T-helper 9 cell (primary cell): ENCODE measurements around the gene FXYD6.
A peak's percentile ranks its signal among the peaks of the same experiment; 100 is the strongest.

Source experiments
- DNase-seq: peaks from one replicate; pipeline ENCODE4 v3.0.0-alpha.2; 2020

Gene FXYD6

GRCh38 chr11:117884994-117885393 is 8.5 kb upstream of the FXYD6 start:
- DNase-seq = no peak

- no peak for DNase-seq
Measured at GRCh38 chr11:117883063-117883462, 6.6 kb upstream of the FXYD6 start.

- no peak for DNase-seq
Measured at GRCh38 chr11:117882311-117882905, 6.0 kb upstream of the FXYD6 start.

GRCh38 chr11:117881217-117881616 is 4.8 kb upstream of the FXYD6 start:
- DNase-seq = no peak

- no peak for DNase-seq
Measured at GRCh38 chr11:117879516-117880480, 3.3 kb upstream of the FXYD6 start.

GRCh38 chr11:117878939-117879475 is 2.5 kb upstream of the FXYD6 start:
- no peak for DNase-seq

GRCh38 chr11:117878314-117878938 is 2.0 kb upstream of the FXYD6 start:
- no peak for DNase-seq

- DNase-seq = no peak
Measured at GRCh38 chr11:117877120-117877784, 794 bp upstream of the FXYD6 start.

- DNase-seq = no peak
Measured at GRCh38 chr11:117876059-117876340, 458 bp downstream of the FXYD6 start.

- DNase-seq = peak; percentile 26
Measured at GRCh38 chr11:117875382-117876058, 938 bp downstream of the FXYD6 start.

- no peak for DNase-seq
Measured at GRCh38 chr11:117874910-117875381, 1.5 kb downstream of the FXYD6 start.

GRCh38 chr11:117874253-117874909 is 2.1 kb downstream of the FXYD6 start:
- DNase-seq = no peak

GRCh38 chr11:117873828-117874125 is 2.7 kb downstream of the FXYD6 start:
- DNase-seq = no peak

GRCh38 chr11:117872975-117873827 is 3.3 kb downstream of the FXYD6 start:
- no peak for DNase-seq

GRCh38 chr11:117872420-117872961 is 4.0 kb downstream of the FXYD6 start:
- DNase-seq = no peak

GRCh38 chr11:117871784-117872183 is 4.7 kb downstream of the FXYD6 start:
- DNase-seq = no peak

GRCh38 chr11:117871160-117871559 is 5.3 kb downstream of the FXYD6 start:
- no peak for DNase-seq

- no peak for DNase-seq
Measured at GRCh38 chr11:117870103-117870952, 6.1 kb downstream of the FXYD6 start.

GRCh38 chr11:117869604-117870003 is 6.9 kb downstream of the FXYD6 start:
- DNase-seq = no peak
